ENCODE data around the gene CRYGN. TPM values are rescaled to one million over a fixed set of nuclear protein-coding genes. Genes with fewer than 3 reads are reported as not detected.

Gene CRYGN
- total RNA-seq, 4 donors from 2014 or later, result not detected

- H3K36me3 ChIP-seq, result peaks cover 25% of the 10 kb centered on the region
- peaks cover 16% of the 10 kb centered on the region for H3K27me3 ChIP-seq
- H3K4me1 ChIP-seq, result peaks cover 12% of the 10 kb centered on the region
- DNase-seq (ENCODE audit: low spot score in 2 of 2), result peak in 1 of 2 donors; percentile 62
- H3K4me3 ChIP-seq, result peak overlapping the region; percentile 29
- 4% methylated on average over 11 of the region's 83 CpGs for WGBS
- no peak overlapping the region for H3K27ac ChIP-seq
- no peaks in the 10 kb centered on the region for H3K9me3 ChIP-seq
- TF ChIP-seq POLR2AphosphoS5 (IDR thresholded peaks at IDR 0.05) (no peak), EP300 (IDR thresholded peaks at IDR 0.05) (no peak), POLR2A (IDR thresholded peaks at IDR 0.05) (no peak), CTCF (IDR thresholded peaks at IDR 0.05) (no peak)
These were observed 58.4 kb downstream of the CRYGN start for GRCh38 chr7:151381348-151382078.

- peaks cover 30% of the 10 kb centered on the region for H3K36me3 ChIP-seq
- peak overlapping the region; percentile 29 for H3K4me3 ChIP-seq
- H3K27ac ChIP-seq, result no peak overlapping the region
- peaks cover 16% of the 10 kb centered on the region for H3K27me3 ChIP-seq
- DNase-seq (ENCODE audit: low spot score in 2 of 2), result no peak
- H3K9me3 ChIP-seq, result no peaks in the 10 kb centered on the region
- H3K4me1 ChIP-seq, result peaks cover 12% of the 10 kb centered on the region
- WGBS, result 33% methylated on average over 6 of the region's 7 CpGs
- TF ChIP-seq POLR2AphosphoS5 (IDR thresholded peaks at IDR 0.05) (no peak), CTCF (IDR thresholded peaks at IDR 0.05) (no peak)
These were observed 58.9 kb downstream of the CRYGN start for GRCh38 chr7:151381098-151381347.

GRCh38 chr7:151380199-151381097 is 59.5 kb downstream of the CRYGN start:
- DNase-seq (ENCODE audit: low spot score in 2 of 2), result peak in 1 of 2 donors; percentile 59
- WGBS, result 81% methylated on average over 14 of the region's 32 CpGs
- H3K9me3 ChIP-seq, result no peaks in the 10 kb centered on the region

GRCh38 chr7:151379534-151380198 is 60.3 kb downstream of the CRYGN start:
- Histone ChIP-seq H3K27me3 (peaks cover 16% of the 10 kb centered on the region), H3K4me1 (peaks cover 12% of the 10 kb centered on the region), H3K36me3 (peaks cover 42% of the 10 kb centered on the region), H3K9me3 (no peaks in the 10 kb centered on the region), H3K4me3 (no peak overlapping the region), H3K27ac (no peak overlapping the region)
- 86% methylated on average over 7 of the region's 25 CpGs for WGBS
- peak in 1 of 2 donors; percentile 60 for DNase-seq (ENCODE audit: low spot score in 2 of 2)
- no peak for TF ChIP-seq CTCF (IDR thresholded peaks at IDR 0.05)
- TF ChIP-seq POLR2A (IDR thresholded peaks at IDR 0.05), result no peak

More at GRCh38 chr7:151380199-151381097, 59.5 kb downstream of the CRYGN start:
- H3K36me3 ChIP-seq, result peaks cover 35% of the 10 kb centered on the region
- peaks cover 16% of the 10 kb centered on the region for H3K27me3 ChIP-seq
- H3K27ac ChIP-seq, result no peak overlapping the region
- no peak overlapping the region for H3K4me3 ChIP-seq
- H3K4me1 ChIP-seq, result peaks cover 12% of the 10 kb centered on the region
- TF ChIP-seq POLR2AphosphoS5 (IDR thresholded peaks at IDR 0.05) (no peak), POLR2A (IDR thresholded peaks at IDR 0.05) (no peak), CTCF (IDR thresholded peaks at IDR 0.05) (no peak)

GRCh38 chr7:151379193-151379520 is 60.8 kb downstream of the CRYGN start:
- Histone ChIP-seq H3K4me1 (peaks cover 12% of the 10 kb centered on the region), H3K27me3 (peaks cover 16% of the 10 kb centered on the region), H3K4me3 (no peak overlapping the region), H3K36me3 (peaks cover 47% of the 10 kb centered on the region), H3K27ac (no peak overlapping the region), H3K9me3 (no peaks in the 10 kb centered on the region)
- TF ChIP-seq POLR2AphosphoS5 (IDR thresholded peaks at IDR 0.05) (no peak), EP300 (IDR thresholded peaks at IDR 0.05) (no peak), CTCF (IDR thresholded peaks at IDR 0.05) (no peak), POLR2A (IDR thresholded peaks at IDR 0.05) (no peak)
- 87% methylated on average over 6 of the region's 6 CpGs for WGBS
- DNase-seq (ENCODE audit: low spot score in 2 of 2), result no peak
